ENCODE results near the gene CHADL.
A peak's percentile ranks its signal among the peaks of the same experiment; 100 is the strongest.
"Not testable (repeated sequence)": the region's sequence is repeated elsewhere in the genome, so short reads cannot be mapped to it uniquely, and the experiment has no call there.

The CHADL gene, protein sequence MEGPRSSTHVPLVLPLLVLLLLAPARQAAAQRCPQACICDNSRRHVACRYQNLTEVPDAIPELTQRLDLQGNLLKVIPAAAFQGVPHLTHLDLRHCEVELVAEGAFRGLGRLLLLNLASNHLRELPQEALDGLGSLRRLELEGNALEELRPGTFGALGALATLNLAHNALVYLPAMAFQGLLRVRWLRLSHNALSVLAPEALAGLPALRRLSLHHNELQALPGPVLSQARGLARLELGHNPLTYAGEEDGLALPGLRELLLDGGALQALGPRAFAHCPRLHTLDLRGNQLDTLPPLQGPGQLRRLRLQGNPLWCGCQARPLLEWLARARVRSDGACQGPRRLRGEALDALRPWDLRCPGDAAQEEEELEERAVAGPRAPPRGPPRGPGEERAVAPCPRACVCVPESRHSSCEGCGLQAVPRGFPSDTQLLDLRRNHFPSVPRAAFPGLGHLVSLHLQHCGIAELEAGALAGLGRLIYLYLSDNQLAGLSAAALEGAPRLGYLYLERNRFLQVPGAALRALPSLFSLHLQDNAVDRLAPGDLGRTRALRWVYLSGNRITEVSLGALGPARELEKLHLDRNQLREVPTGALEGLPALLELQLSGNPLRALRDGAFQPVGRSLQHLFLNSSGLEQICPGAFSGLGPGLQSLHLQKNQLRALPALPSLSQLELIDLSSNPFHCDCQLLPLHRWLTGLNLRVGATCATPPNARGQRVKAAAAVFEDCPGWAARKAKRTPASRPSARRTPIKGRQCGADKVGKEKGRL

DNA sequence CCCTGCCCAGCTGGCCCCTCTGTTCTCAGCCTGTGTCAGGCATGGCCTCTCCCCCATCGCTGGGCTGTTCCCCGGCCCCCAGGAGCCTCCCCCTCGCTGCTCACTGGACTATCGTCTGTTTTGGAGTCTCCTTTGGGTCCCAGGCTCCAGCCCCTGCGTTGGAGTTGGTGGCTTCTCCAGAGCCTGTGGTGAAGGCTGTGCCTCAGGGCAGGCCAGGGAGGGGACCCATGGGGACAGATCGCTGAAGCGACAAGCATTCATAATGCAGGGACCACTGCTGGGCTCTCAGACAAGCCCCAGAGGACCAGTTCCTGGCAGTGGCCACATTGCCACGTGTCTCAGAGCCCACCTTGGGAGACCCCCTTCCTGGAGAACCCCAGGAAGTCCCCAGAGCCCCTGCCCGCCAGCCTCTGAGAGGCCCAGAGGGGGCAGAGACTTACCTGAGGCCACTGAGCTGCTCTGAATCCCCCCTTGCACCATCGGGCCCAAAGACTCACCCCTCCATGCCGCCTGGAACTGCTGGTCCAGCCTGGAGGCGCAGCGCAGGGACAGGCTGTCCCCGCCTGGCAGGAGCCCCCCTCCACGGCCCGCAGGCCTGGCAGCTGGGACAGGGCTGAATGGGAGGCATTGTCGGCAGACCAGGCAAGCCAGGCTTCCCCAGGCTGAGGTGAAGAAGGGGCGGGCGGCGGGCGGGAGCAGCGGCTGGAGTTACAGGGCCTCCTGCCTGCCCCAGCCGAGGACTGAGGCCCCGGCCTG lies at the start of gene CHADL:
Gene CHADL (minus strand): TSS at position 555 of the 756 bp plus-strand sequence. CDS start 50 bp downstream, at position 505.
- no peak for DNase-seq

DNA sequence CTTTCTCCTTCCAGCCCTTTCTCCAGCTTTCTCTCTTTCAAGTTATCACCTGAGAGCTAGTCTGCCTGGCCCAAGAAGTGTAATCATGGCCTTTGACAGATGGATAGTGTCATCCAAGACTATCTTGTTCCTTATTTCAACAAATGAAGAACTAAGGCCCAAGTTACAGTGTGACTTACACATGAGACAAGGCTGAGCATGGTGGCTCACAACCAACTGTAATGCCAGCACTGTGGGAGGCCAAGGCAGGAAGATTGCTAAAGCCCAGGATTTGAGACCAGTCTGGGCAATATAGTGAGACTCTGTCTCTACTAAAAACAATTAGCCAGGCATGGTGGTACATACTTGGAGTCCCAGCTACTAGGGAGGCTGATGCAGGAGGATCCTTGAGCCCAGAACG lies 48.9 kb upstream of the CHADL start:
- DNase-seq: no peak

DNA sequence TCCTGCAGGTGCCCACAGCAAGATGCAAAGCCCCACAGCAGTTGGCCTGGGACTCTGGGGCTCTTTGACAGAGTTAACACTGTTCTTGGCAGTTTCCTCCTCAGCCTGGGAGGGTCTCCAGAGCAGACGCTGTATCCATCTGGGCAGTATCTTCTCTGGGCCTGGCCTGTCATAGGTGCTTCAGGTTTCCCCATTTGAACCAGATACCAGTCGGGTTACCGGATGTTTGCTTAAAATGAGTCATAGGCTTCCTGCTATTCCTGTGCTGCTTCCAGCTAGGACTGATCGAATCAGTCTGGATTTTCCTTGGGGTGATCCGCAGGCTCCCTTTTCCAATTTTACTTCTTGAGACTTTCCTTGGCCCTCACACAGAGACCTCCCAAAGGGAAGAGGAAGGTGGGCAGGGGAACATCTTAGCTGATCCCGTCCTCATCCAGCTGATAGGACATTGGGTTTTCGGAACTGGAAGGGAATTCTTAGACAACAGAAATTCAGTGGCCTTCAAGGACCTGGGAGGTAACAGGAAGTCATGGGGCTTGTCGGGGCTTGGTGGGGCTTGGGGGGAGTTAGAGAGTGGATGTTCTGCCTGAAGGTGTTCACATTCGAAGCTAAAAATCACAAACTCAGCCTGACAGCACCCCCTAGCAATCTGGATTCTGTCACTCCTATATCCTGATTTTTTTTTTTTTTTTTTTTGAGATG lies 47.7 kb upstream of the CHADL start:
- no peak for DNase-seq

DNA sequence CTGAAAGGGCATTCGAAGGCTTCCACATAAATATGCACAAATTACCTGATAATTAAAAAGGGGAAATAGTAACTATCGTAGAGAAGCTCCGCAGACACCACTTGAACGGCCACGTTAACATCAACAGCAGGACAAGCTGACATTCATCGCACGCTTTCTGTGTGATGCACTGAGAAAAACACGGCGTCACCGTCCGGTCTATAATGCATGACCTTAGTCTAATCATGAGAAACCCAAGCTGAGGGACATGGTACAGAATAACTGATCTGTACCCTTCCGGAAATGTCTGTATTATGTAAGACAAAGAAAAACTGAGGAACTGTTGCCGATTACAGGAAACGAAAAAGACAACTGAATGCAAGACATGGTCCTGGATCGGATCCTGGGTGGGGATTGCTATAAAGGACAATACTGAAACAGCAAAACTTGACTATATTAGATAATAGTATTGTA lies 45.9 kb upstream of the CHADL start:
- peak; percentile 67 for DNase-seq

DNA sequence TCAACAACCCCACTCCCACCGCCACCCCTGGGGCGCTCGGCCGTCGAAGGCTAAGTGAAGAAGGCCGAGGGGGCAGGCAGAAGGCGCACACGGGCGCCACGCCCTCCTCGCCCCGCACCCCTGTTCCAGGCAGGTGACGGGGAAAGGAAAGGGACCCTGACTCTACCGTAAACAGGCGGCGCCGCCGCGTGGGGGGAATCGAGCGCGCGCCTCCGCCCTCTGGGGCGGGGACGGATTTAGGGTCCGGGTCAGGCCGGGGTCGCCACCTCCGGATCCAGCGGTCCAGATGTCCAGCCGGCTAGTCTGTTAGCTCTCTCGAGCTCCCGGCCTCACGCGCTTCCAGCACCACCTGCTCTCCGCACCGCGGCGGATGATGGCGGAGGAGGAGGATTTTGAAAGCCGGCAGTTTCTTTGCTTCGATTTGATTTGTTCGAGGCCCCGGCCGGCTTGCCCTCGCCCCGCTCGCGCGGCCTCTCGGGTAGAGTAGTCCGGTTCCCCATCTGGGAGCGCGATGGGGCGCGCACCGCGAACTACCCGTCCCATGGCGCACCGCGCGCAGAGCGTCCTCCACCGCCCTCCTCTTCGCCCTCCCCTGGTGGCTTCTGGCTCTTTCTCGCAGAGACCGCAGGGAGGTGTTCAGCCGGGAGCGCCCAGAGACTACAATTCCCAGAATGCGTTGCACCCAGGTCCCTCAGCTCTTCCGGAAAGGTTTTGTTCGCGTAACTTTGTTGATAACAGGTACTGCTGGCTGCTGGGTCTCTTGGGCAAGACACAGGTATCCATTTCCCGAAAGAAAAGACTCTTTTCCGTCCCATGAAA lies 45.3 kb upstream of the CHADL start, which contains the start of gene RANGAP1:
Gene RANGAP1 (minus strand): TSS at position 368 of the 819 bp plus-strand sequence. CDS start 5,143 bp downstream, outside the sequence.
- DNase-seq: peak; percentile 98

DNA sequence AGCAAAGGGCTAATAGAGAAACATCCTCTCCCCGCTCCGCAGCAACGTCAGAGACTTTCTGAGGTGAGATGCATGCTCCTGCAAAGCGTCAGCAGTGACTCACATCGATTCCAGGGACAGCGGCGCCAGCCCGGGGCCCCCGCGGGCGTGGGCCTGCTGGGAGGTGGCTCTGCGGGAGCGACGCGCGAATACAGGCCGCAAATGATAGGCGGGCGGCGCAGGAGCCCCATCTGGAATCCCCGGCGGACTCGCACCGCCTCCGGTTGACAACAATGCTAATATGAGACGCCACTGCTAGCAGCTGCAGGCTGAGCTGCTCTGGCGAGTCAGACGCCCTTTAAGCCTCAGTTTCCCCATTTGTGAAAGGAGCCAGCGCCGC lies 44.7 kb upstream of the CHADL start:
- DNase-seq: peak; percentile 84

DNA sequence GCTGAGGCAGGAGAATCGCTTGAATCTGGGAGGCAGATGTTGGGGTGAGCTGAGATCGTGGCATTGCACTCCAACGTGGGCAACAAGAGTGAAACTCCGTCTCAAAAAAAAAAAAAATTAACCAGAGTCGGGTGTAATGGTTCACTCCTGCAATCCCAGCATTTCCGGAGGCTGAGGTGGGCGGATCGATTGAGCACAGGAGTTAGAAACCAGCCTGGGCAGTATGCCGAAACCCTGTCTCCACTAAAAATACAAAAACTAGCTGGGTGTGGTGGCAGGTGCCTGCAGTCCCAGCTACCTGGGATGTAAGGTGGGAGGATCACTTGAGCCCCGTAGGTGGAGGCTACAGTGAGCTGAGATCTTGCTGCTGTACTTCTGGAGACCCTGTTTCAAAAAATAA lies 43.7 kb upstream of the CHADL start:
- no peak for DNase-seq

DNA sequence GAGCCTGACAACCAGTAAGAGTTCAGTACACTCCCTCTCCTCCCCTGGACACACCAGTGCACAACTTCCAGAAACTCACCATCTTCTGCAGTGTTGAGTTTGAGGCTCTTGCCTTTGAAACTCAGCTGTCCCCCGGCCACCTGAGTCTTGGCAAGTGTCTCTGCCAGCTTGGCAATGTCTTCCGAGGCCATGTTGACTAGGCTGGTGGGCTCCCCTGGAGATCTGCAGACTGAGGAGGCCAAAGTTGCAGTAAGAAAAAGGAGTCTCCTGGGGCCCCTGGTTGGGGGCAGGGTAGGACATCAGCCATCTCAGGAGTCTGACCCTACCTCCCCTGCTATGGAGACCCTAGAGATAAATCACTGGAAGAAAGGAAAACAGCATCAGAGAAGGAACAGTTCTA lies 40.1 kb upstream of the CHADL start:
- DNase-seq: no peak

DNA sequence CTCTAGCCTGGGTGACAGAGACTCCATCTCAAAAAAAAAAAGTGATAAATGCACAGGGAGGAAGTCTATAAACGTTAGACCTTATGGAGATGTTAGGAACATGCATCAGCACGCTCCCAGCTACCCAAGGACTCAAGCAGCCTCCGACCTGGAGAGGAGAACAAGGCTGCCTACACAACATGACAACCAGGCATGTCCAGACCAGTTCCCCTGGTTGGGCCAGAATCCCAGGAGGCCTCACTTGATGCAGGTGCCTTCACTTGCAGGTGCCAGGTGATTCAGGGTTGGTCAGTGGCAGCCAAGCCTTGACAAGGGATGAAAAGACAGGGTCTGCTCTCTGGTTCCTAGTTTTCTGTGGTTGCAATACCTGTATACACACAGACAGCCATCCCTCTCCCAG lies 39.3 kb upstream of the CHADL start:
- no peak for DNase-seq

DNA sequence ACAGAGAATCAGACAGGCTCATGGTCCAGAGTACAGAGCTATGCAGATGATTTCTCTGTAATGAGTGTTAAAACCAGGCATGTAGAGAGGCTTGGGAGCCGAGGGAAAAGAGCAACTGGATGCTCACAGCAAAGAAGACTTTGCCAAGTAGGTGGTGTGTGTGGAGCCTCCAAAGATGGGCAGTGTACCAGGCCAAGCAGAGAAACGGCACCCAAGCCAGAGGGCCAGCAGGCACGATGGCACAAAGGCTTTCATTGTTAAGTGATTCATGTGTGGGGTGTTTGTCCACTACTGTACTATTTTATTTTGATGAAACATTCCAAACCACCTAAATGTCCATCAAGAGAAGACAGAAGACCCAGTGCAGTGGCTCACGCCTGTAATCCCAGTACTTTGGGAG lies 34.1 kb upstream of the CHADL start:
- no peak for DNase-seq

DNA sequence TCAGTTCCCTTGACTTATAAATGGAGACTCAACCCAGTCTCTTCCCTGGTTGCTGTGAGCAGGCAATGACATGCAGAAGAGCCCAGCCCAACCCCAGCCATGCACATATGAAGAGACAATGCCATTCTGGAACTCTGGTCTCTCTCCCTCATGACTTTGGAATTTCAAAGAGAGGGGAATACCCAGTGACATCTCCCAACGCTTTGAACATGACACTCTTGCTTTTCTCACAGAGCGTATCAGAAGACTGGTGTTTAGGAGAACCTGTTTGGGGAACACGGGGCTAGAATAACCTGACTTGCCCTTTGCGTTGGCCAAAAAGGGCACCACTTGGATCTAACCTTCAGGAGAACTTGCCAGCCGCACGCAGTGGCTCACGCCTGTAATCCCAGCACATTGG lies 32.4 kb upstream of the CHADL start:
- DNase-seq: no peak

DNA sequence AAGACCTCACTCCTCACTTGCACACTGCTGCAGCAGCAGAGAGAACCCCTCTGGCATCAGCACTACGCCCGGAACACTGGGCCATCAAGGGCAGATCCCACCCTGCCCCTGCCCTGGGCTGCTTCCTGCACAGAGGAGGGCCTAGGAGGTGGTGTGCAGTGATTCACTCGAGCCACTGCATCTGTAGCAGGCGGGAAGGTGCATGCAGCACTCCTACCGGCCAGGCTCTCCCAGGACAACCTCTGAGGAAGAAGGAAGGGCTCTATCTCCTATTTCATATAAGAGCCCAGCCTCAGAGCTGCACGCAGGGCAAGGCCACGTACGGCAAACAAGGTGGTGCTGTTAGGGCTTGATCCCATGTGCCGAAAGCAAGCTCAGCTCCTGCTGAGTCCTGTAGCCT lies 31.1 kb upstream of the CHADL start:
- DNase-seq: no peak

DNA sequence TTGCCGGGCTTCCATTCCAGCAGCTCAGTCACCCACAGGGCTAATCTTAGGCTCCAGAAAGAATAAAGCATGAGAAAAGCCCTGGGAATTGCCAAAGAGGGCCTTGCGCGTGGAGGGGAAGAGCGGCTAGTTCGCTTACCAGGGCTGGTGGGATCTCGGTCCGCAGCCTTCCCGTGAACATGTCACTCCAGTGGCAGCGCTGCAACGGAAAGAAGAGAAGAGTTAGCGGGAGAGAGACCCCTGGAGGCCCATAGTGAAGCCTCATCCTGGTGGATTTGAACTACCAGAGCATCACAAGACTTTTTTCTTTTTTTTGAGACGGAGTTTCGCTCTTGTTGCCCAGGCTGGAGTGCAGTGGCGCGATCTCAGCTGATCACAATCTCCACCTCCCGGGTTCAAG lies 27.2 kb upstream of the CHADL start:
- DNase-seq: no peak

DNA sequence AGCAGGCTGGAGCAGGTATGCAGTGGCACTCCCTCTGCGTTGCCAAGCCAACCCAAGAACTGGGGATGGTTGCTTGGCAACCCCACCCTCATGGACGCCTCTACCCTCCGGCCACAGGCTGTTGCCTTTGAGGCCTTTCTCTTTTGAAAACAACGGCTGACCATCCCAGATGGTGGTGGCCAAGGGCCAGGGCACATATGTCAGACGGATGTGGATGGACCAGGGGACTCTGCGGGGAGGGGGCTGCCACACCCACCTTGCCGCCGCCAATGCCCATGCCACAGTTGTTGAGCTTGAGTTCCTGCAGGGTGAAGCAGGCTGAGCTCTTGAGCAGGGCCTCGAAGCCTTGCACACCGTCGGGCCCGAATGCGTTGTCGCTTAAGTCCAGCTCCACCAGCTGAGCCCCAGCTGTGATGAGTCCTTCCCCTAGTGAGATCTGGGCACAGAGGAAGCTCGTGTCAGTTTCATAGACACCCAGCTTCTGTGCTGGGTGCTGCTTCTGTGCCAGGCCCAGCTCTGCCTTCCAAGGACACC lies 23.7 kb upstream of the CHADL start:
- no peak for DNase-seq

DNA sequence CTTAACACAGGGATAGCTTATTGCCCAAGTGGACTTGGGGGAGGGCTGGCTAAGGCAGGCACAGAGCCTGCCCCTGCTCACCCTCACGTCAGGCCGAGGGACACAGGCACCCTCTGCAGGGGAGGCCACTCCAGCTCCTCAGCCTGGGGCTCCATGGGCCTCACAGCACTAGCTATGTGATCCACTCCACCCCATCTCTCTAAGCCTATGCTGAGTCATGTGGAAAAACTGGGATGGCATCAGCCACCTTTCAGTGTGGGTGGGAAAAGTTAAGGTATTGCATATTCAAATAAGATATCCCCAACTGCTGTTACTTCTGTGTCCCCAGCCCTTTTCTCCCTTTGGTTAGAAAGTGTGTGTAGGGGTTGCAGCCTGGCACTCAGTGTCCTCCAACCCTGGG lies 23.0 kb upstream of the CHADL start:
- no peak for DNase-seq

DNA sequence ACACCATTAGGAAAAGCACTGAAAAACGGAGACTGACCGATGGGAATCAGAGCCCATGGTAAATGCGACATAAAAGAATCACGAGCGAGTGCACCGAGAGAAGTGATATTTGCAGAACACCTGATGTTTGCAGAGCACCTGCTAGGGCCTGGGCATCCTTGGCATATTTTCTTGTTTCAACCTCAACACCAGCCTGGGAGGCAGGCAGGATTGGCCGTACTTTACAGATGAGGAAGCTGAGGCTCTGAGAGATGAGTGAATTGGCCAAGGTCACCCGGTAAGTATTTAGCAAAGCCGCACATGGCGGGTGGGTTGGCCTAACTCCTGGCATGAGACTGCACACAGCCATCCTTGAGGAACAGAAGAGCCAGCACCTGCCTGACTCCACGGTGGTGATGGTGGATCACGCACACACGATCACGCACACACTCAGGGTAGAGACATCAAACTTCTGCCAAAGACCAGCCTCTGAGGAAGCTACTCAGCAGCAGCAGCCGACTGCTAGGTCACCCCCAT lies 21.6 kb upstream of the CHADL start:
- DNase-seq: no peak

DNA sequence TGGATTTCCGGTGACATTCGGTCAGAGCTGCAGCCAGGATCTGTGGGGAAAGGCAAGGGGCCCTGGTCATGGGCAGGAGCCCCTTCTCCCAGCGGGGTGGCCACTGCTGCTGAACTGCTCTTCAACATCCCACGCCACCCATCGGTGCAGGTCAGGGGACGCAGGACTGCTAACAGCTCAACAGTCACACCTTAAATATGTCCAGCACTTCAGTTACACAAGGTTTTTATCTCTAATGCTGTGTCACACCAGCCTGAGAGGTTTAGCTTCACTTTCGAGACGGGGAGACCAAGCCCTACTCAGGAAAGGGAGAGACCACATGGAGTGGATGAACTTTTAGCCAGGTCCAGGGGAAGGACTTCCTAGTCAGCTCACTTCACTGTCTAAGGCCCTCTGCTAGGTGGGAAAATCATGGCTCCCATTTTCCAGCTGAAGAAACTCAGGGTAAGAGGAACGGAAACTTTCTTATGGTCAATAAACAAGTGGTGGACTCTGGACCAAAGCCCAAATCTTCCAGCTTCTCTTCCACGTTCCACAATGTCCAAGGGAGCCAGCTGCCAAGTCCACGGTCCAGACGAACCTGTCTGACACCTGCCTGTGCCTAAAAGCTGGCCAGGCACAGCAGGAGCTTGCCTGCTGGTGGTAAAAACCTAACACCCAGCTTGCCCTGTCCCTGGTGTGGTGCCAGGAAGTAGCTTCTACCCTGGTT lies 21.0 kb upstream of the CHADL start:
- DNase-seq: no peak

DNA sequence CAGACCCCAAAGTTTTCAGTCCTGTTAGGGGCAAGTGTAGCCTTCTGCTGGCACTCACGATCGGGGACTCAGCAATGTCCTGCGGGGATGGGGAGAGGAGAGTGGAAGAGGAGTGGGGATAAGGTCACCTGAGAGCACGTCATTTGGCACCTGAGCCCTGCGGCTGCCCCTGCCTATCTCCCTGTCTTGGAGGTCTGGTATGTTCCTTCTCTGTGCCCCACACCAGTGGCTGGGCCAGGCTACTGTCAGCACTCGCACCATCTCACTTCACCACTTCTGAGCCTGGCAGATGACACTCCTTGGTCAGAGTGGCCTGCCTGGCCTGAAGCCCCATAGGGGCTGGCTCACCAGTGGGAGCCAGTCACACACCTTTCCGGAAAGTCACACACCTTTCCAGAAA lies 20.1 kb upstream of the CHADL start:
- no peak for DNase-seq

DNA sequence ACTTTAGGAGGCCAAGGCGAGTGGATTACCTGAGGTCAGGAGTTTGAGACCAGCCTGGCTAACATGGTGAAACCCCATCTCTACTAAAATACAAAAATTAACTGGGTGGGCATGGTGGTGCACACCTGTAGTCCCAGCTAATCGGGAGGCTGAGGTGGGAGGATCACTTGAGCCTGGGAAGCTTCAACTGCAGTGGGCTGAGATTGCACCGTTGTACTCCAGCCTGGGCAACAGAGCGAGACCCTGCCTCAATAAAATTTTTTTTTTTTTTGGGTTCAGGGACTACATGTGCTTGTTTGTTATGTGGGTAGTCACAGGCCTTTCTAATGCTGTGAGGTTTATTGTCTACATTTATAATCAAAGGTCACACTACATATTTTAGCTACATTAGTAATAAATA lies 19.0 kb upstream of the CHADL start:
- DNase-seq: not testable (repeated sequence)

DNA sequence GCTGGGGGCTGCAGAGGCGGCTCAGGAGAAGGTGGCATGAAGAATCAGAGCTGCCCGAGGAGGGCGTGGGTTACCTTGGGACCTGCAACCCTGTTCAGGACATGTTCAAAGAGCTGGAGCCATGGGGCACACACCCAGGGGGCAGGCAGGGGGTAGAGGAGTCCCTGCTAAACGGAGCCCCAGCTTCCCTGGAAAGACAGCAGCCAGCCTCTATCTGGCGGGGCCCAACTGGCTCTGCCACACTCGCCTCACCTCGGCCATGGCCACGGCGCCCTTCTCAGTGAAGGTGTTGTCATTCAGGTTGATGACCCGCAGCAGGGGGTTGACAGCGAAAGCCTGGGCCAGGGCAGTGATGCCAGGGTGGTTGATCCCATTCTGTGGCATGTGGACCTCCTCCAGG lies 17.0 kb upstream of the CHADL start:
- DNase-seq: no peak
